PC-9 (cell line): ENCODE data around the gene PKNOX1. TPM values are rescaled to one million over a fixed set of nuclear protein-coding genes. Genes with fewer than 3 reads are reported as not detected.
"Not testable (repeated sequence)": the region's sequence is repeated elsewhere in the genome, so short reads cannot be mapped to it uniquely, and the experiment has no call there.

Experiments
- BruUV-seq: library from RNA; stranded (reverse); fragments of 400-500 nt; replicated peaks from 2 replicates; lab custom pipeline; 2021; lab: Mats Ljungman, UMichigan
- CTCF ChIA-PET: fragments of 300-600 bp; sonication (Branson Sonifier 250); formaldehyde crosslinking; loops from one replicate; lab custom pipeline; 2022; ENCODE audit warnings: antibody characterized with exemption; lab: Charles Lee
- POLR2A ChIA-PET: fragments of 300-600 bp; sonication (Branson Sonifier 250); formaldehyde crosslinking; loops from one replicate; lab custom pipeline; 2022; ENCODE audit warnings: antibody characterized with exemption; ENCODE audit not compliant: unreplicated experiment; lab: Charles Lee
- DNase-seq, 2 experiments: peaks; one replicate each; pipeline versions ENCODE4 v3.0.0 to v3.0.0-alpha.2; 2015 to 2022; ENCODE audit warnings: mixed read lengths in 1 of 2
- H2AFZ ChIP-seq: fragments of 200-600 bp; sonication (generic); 2 replicates; pipeline ENCODE4 v1.8.1; 2017; ENCODE audit warnings: antibody characterized with exemption
- H3F3A ChIP-seq: fragments of 200-600 bp; sonication (generic); 2 replicates; pipeline ENCODE4 v1.8.1; 2017; ENCODE audit warnings: antibody characterized with exemption, mild to moderate bottlenecking, low read depth; ENCODE audit not compliant: insufficient read depth
- H3K27ac ChIP-seq: fragments of 200-600 bp; sonication (generic); 2 replicates; pipeline ENCODE4 v1.6.1; 2016; ENCODE audit warnings: mixed run types
- H3K27me3 ChIP-seq: fragments of 200-600 bp; sonication (generic); 2 replicates; pipeline ENCODE4 v1.6.1; 2016; ENCODE audit warnings: low read depth, mixed run types; ENCODE audit not compliant: insufficient read depth
- H3K36me3 ChIP-seq: fragments of 200-600 bp; sonication (generic); 2 replicates; pipeline ENCODE4 v1.6.1; 2016; ENCODE audit warnings: low read depth, mixed run types
- H3K4me1 ChIP-seq: fragments of 200-600 bp; sonication (generic); replicated peaks from 2 replicates; pipeline ENCODE4 v1.6.1; 2016; ENCODE audit warnings: mixed run types; ENCODE audit not compliant: insufficient read depth
- H3K4me2 ChIP-seq: fragments of 200-600 bp; sonication (generic); 2 replicates; pipeline ENCODE4 v1.6.1; 2017; ENCODE audit warnings: mixed run types
- H3K4me3 ChIP-seq: fragments of 200-600 bp; sonication (generic); 2 replicates; pipeline ENCODE4 v1.6.1; 2016; ENCODE audit warnings: mixed run types
- H3K79me2 ChIP-seq: fragments of 200-600 bp; sonication (generic); 2 replicates; pipeline ENCODE4 v1.6.1; 2017; ENCODE audit warnings: low read depth, mixed run types
- H3K9me2 ChIP-seq: fragments of 200-600 bp; sonication (generic); 2 replicates; pipeline ENCODE4 v1.8.1; 2017; ENCODE audit warnings: mild to moderate bottlenecking; ENCODE audit not compliant: insufficient read depth
- H3K9me3 ChIP-seq: fragments of 200-600 bp; sonication (generic); 2 replicates; pipeline ENCODE4 v1.8.1; 2016; ENCODE audit warnings: low read depth; ENCODE audit not compliant: insufficient read depth
- H4K20me1 ChIP-seq: fragments of 200-600 bp; sonication (generic); 2 replicates; pipeline ENCODE4 v1.8.1; 2017; ENCODE audit not compliant: insufficient read depth
- CTCF ChIP-seq: fragments of 200-600 bp; sonication (generic); conservative IDR thresholded peaks from 2 replicates; pipeline ENCODE4 v1.6.1; 2017; ENCODE audit warnings: mixed run types, antibody characterized with exemption, mild to moderate bottlenecking, moderate library complexity
- EZH2 ChIP-seq: fragments of 200-600 bp; sonication (generic); IDR thresholded peaks from 2 replicates; pipeline ENCODE4 v1.8.0; 2017; ENCODE audit warnings: antibody characterized with exemption, low read depth
- intact Hi-C: fragments of 100-400 bp; cut with micrococcal nuclease; formaldehyde crosslinking; loops from one replicate; pipeline ENCODE4 v1.10.0; 2022; ENCODE audit not compliant: unreplicated experiment
- total RNA-seq: library from RNA; stranded (reverse); gene quantifications from 2 replicates; pipeline ENCODE4 v1.2.3, GENCODE V29; 2021

The PKNOX1 gene
- total RNA-seq, 1 experiment from 2014 or later = 17.1 TPM

- no peak for TF ChIP-seq CTCF
- no peak for TF ChIP-seq EZH2
- no peaks in the 10 kb centered on the region for H3K36me3 ChIP-seq
- H3K27ac ChIP-seq = no peak overlapping the region
- ChIA-PET CTCF (no interaction called here), POLR2A (no interaction called here)
- no peak overlapping the region for H2AFZ ChIP-seq
- H3K9me2 ChIP-seq = no peaks in the 10 kb centered on the region
- no TSS peak for BruUV-seq
- no peaks in the 10 kb centered on the region for H3K27me3 ChIP-seq
- no peak overlapping the region for H3K4me3 ChIP-seq
- no peaks in the 10 kb centered on the region for H4K20me1 ChIP-seq
- intact Hi-C loops = no loop called here
- no peaks in the 10 kb centered on the region for H3K9me3 ChIP-seq
- no peak for DNase-seq
- H3F3A ChIP-seq = no peaks in the 10 kb centered on the region
- H3K79me2 ChIP-seq = no peaks in the 10 kb centered on the region
- no peak overlapping the region for H3K4me2 ChIP-seq
- no peaks in the 10 kb centered on the region for H3K4me1 ChIP-seq
Measured at GRCh38 chr21:42929969-42930368, 44.4 kb upstream of the PKNOX1 start.

GRCh38 chr21:42931560-42932235, 42.7 kb upstream of the PKNOX1 start:
- POLR2A ChIA-PET = no interaction called here
- Histone ChIP-seq H3K4me2 (no peak overlapping the region), H2AFZ (no peak overlapping the region), H3K9me3 (no peaks in the 10 kb centered on the region), H3K4me3 (no peak overlapping the region), H3F3A (no peaks in the 10 kb centered on the region), H4K20me1 (no peaks in the 10 kb centered on the region), H3K36me3 (no peaks in the 10 kb centered on the region), H3K79me2 (no peaks in the 10 kb centered on the region), H3K4me1 (no peaks in the 10 kb centered on the region), H3K27me3 (no peaks in the 10 kb centered on the region), H3K27ac (no peak overlapping the region), H3K9me2 (no peaks in the 10 kb centered on the region)
- no peak for TF ChIP-seq EZH2
- no peak for TF ChIP-seq CTCF
- no peak for DNase-seq
- CTCF ChIA-PET = no interaction called here
- no TSS peak for BruUV-seq
- intact Hi-C loops = no loop called here

- H3K4me2 ChIP-seq, H3K9me3 ChIP-seq, H3K9me2 ChIP-seq, H2AFZ ChIP-seq, intact Hi-C loops, H3K27ac ChIP-seq, H3K27me3 ChIP-seq, H3K4me1 ChIP-seq, H3K4me3 ChIP-seq, H4K20me1 ChIP-seq, H3K36me3 ChIP-seq, H3F3A ChIP-seq, DNase-seq, CTCF ChIA-PET, H3K79me2 ChIP-seq, POLR2A ChIA-PET, BruUV-seq: not testable (repeated sequence)
Measured at GRCh38 chr21:42932378-42933136, 41.8 kb upstream of the PKNOX1 start.

DNA sequence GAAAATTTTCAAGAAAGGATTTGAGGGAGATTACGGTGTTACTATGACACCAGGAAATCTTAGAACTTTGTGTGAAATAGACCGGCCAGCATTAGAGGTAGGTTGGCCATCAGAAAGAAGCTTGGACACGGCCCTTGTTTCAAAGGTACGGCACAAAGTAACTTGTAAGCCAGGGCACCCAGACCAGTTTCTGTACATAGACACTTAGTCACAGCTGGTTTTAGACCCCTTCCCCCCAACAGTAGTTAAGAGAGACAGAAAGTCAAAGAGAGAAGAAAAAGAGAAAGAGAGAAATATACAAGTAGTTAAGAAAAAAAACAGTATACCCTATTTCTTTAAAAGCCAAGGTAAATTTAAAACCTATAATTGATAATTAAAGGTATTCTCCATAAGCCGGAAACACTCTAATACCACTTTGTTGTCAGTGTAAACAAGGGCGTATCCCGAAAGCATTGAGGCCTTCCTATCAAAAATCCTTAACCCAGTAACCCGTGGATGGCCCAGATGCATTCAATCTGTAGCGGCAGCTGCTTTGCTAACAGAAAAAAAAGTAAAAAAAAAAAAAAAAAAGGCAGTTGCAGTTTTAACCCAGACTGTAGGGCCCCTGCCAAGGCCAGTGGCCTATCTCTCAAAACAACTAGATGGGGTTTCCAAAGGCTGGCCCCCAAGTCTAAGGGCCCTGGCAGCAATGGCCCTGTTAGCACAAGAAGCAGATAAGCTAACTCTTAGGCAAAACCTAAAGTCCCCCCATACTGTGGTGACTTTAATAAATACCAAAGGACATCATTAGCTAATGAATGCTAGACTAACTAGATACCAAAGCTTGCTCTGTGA, 41.0 kb upstream of the PKNOX1 start:
- H3K9me3 ChIP-seq, H3K4me2 ChIP-seq, H2AFZ ChIP-seq, CTCF ChIA-PET, POLR2A ChIA-PET, H3F3A ChIP-seq, BruUV-seq, H3K4me3 ChIP-seq, H3K4me1 ChIP-seq, H3K27me3 ChIP-seq, intact Hi-C loops, H3K36me3 ChIP-seq, H4K20me1 ChIP-seq, H3K79me2 ChIP-seq, DNase-seq, H3K27ac ChIP-seq, H3K9me2 ChIP-seq: not testable (repeated sequence)

GRCh38 chr21:42933973-42934372, 40.4 kb upstream of the PKNOX1 start:
- H3K9me2 ChIP-seq, H3K36me3 ChIP-seq, H2AFZ ChIP-seq, H3K79me2 ChIP-seq, POLR2A ChIA-PET, H3K4me2 ChIP-seq, CTCF ChIA-PET, H3F3A ChIP-seq, H3K4me1 ChIP-seq, DNase-seq, H3K27me3 ChIP-seq, H4K20me1 ChIP-seq, H3K4me3 ChIP-seq, intact Hi-C loops, H3K9me3 ChIP-seq, BruUV-seq, H3K27ac ChIP-seq: not testable (repeated sequence)
